H1 (cell line): ENCODE results near the gene SEC14L3. TPM values are rescaled to one million over a fixed set of nuclear protein-coding genes. Genes with fewer than 3 reads are reported as not detected.

Source experiments
- CTCF ChIA-PET: fragments of 300-600 bp; sonication (Branson Sonifier 250); formaldehyde crosslinking; loops from one replicate; lab custom pipeline; 2021; ENCODE audit not compliant: partially characterized antibody; lab: Charles Lee
- POLR2A ChIA-PET: fragments of 300-600 bp; sonication (Branson Sonifier 250); formaldehyde crosslinking; loops from one replicate; lab custom pipeline; 2021; ENCODE audit warnings: inconsistent platforms; ENCODE audit not compliant: partially characterized antibody; lab: Charles Lee
- DNase-seq, 2 experiments: peaks; one replicate each; pipeline versions ENCODE4 v3.0.0 to v3.0.0-alpha.2; 2010 to 2022; ENCODE audit warnings: low spot score in 2 of 2, low read depth in 1 of 2, mixed read lengths in 1 of 2
- FAIRE-seq: peaks from 2 replicates; lab custom pipeline; 2011; peaks lifted over from hg19 to GRCh38; lab: Jason Lieb, UNC
- H2AFZ ChIP-seq: 2 replicates; pipeline ENCODE4 v1.8.1; 2012; ENCODE audit warnings: low read length, inconsistent platforms
- H2AK5ac ChIP-seq: 2 replicates; pipeline ENCODE4 v1.6.1; 2013; ENCODE audit warnings: low read depth, low read length
- H2BK120ac ChIP-seq: replicated peaks from 2 replicates; pipeline ENCODE3; 2013; ENCODE audit warnings: low read depth, low read length, inconsistent platforms
- H2BK12ac ChIP-seq: 2 replicates; pipeline ENCODE4 v1.6.1; 2013; ENCODE audit warnings: low read depth, low read length
- H2BK15ac ChIP-seq: 2 replicates; pipeline ENCODE4 v1.6.1; 2013; ENCODE audit warnings: low read length
- H2BK20ac ChIP-seq: 2 replicates; pipeline ENCODE4 v1.6.1; 2013; ENCODE audit warnings: low read length
- H2BK5ac ChIP-seq: 2 replicates; pipeline ENCODE4 v1.6.1; 2013; ENCODE audit warnings: low read depth, low read length
- H3K14ac ChIP-seq: 2 replicates; pipeline ENCODE4 v1.6.1; 2013; ENCODE audit warnings: inconsistent platforms; ENCODE audit not compliant: insufficient read length
- H3K18ac ChIP-seq: 2 replicates; pipeline ENCODE4 v1.6.1; 2013; ENCODE audit warnings: low read length; ENCODE audit errors: extremely low read depth
- H3K23ac ChIP-seq: 2 replicates; pipeline ENCODE4 v1.6.1; 2013; ENCODE audit warnings: inconsistent platforms; ENCODE audit not compliant: insufficient read length
- H3K23me2 ChIP-seq: 2 replicates; pipeline ENCODE4 v1.6.1; 2013; ENCODE audit warnings: low read depth, low read length
- H3K27ac ChIP-seq: 2 replicates; pipeline ENCODE4 v1.6.1; 2011; ENCODE audit warnings: low read depth, low read length, inconsistent platforms
- H3K27me3 ChIP-seq, 4 experiments: replicated peaks in 1 of 4; 1 replicate in 1 of 4; 2 replicates in 3 of 4; pipeline versions ENCODE4 v1.6.1 to v1.8.1; 2011 to 2013; ENCODE audit warnings: low read length in 3 of 4, mild to moderate bottlenecking in 3 of 4, inconsistent platforms in 2 of 4, mixed read lengths in 2 of 4, moderate library complexity in 1 of 4; ENCODE audit not compliant: control insufficient read depth in 3 of 4, insufficient read depth in 3 of 4; ENCODE audit errors: extremely low read depth in 1 of 4
- H3K36me3 ChIP-seq, 4 experiments: 2 replicates each; pipeline versions ENCODE4 v1.6.1 to v1.8.1; 2011 to 2013; ENCODE audit warnings: mild to moderate bottlenecking in 4 of 4, low read length in 3 of 4, moderate library complexity in 2 of 4, control low read depth in 1 of 4, inconsistent platforms in 1 of 4; ENCODE audit not compliant: insufficient read depth in 4 of 4, control insufficient read depth in 2 of 4
- H3K4ac ChIP-seq: replicated peaks from 2 replicates; pipeline ENCODE3; 2013; ENCODE audit warnings: low read length, low read depth, mixed read lengths, inconsistent platforms; ENCODE audit not compliant: insufficient read length
- H3K4me1 ChIP-seq, 4 experiments: replicated peaks in 1 of 4; 1 replicate in 1 of 4; 2 replicates in 3 of 4; pipeline versions ENCODE4 v1.6.1 to v1.8.1; 2011 to 2013; ENCODE audit warnings: low read length in 3 of 4, inconsistent platforms in 2 of 4, mixed read lengths in 1 of 4; ENCODE audit not compliant: insufficient read depth in 4 of 4, control insufficient read depth in 3 of 4
- H3K4me2 ChIP-seq, 2 experiments: 2 replicates each; pipeline versions ENCODE4 v1.6.1 to v1.8.1; 2011 to 2013; ENCODE audit warnings: low read depth in 2 of 2, low read length in 2 of 2, control low read depth in 1 of 2, inconsistent platforms in 1 of 2, mild to moderate bottlenecking in 1 of 2; ENCODE audit not compliant: insufficient read depth in 1 of 2
- H3K4me3 ChIP-seq, 4 experiments: fragments of 200-600, 300-600 bp in 1 of 4; sonication (generic), shearing (Covaris generic), sonication (Bioruptor Twin) in 1 of 4; 2 replicates each; pipeline versions ENCODE4 v1.5.1 to v1.8.1; 2011 to 2016; ENCODE audit warnings: low read length in 4 of 4, low read depth in 3 of 4, control low read depth in 2 of 4, inconsistent platforms in 2 of 4, mild to moderate bottlenecking in 2 of 4, mixed read lengths in 1 of 4, moderate library complexity in 1 of 4; ENCODE audit not compliant: insufficient read depth in 2 of 4; ENCODE audit errors: extremely low read depth in 1 of 4
- H3K56ac ChIP-seq: replicated peaks from 2 replicates; pipeline ENCODE3; 2013; ENCODE audit warnings: low read depth, mild to moderate bottlenecking, mixed read lengths, low read length, inconsistent platforms; ENCODE audit not compliant: insufficient read length
- H3K79me1 ChIP-seq: 2 replicates; pipeline ENCODE4 v1.6.1; 2013; ENCODE audit warnings: low read depth, low read length, control low read depth
- H3K79me2 ChIP-seq, 2 experiments: 2 replicates each; pipeline versions ENCODE4 v1.6.1 to v1.8.1; 2012 to 2013; ENCODE audit warnings: low read length in 2 of 2, mild to moderate bottlenecking in 2 of 2, inconsistent platforms in 1 of 2; ENCODE audit not compliant: insufficient read depth in 2 of 2, control insufficient read depth in 1 of 2
- H3K9ac ChIP-seq, 4 experiments: replicated peaks in 1 of 4; 1 replicate in 1 of 4; 2 replicates in 3 of 4; pipeline versions ENCODE4 v1.6.1 to v1.8.1; 2011 to 2013; ENCODE audit warnings: low read depth in 3 of 4, low read length in 3 of 4, control low read depth in 2 of 4, mild to moderate bottlenecking in 2 of 4, moderate library complexity in 2 of 4, inconsistent platforms in 1 of 4; ENCODE audit errors: extremely low read depth in 1 of 4
- H3K9me3 ChIP-seq, 2 experiments: 2 replicates each; pipeline versions ENCODE4 v1.6.1 to v1.8.1; 2012 to 2013; ENCODE audit warnings: mild to moderate bottlenecking in 2 of 2, moderate library complexity in 2 of 2, control low read depth in 1 of 2, inconsistent platforms in 1 of 2, low read depth in 1 of 2, low read length in 1 of 2, mixed read lengths in 1 of 2; ENCODE audit not compliant: insufficient read depth in 2 of 2
- H4K20me1 ChIP-seq, 2 experiments: replicated peaks in 1 of 2; 2 replicates each; pipeline versions ENCODE3 to v1.8.1; 2011 to 2013; ENCODE audit warnings: inconsistent platforms in 2 of 2, low read length in 2 of 2, mild to moderate bottlenecking in 1 of 2; ENCODE audit not compliant: insufficient read depth in 2 of 2, control insufficient read depth in 1 of 2
- H4K5ac ChIP-seq: 2 replicates; pipeline ENCODE4 v1.6.1; 2013; ENCODE audit warnings: low read length, low read depth, mixed read lengths, inconsistent platforms; ENCODE audit not compliant: insufficient read length
- H4K8ac ChIP-seq: 2 replicates; pipeline ENCODE4 v1.8.0; 2013; ENCODE audit warnings: mild to moderate bottlenecking, moderate library complexity, low read length, inconsistent platforms; ENCODE audit not compliant: insufficient read depth; ENCODE audit errors: extremely low read depth
- H4K91ac ChIP-seq: replicated peaks from 2 replicates; pipeline ENCODE3; 2013; ENCODE audit warnings: low read length, mixed read lengths, inconsistent platforms; ENCODE audit not compliant: insufficient read length
- CEBPB ChIP-seq: IDR thresholded peaks from 2 replicates; pipeline ENCODE4 v1.6.1; 2012; ENCODE audit warnings: low read depth, low read length
- EGR1 ChIP-seq: IDR thresholded peaks from 2 replicates; pipeline ENCODE4 v1.6.1; 2011; ENCODE audit warnings: low read depth, low read length, borderline replicate concordance
- EP300 ChIP-seq, 2 experiments: IDR thresholded peaks; 1 replicate in 1 of 2; 2 replicates in 1 of 2; pipeline ENCODE4 v1.6.1; 2011 to 2012; ENCODE audit warnings: low read depth in 2 of 2, low read length in 2 of 2, mild to moderate bottlenecking in 2 of 2, borderline replicate concordance in 1 of 2, inconsistent platforms in 1 of 2, moderate library complexity in 1 of 2
- TEAD4 ChIP-seq: IDR thresholded peaks from 2 replicates; pipeline ENCODE4 v1.6.1; 2012; ENCODE audit warnings: low read depth, low read length, inconsistent platforms, mixed read lengths
- WGBS, 2 experiments: shearing (Covaris generic) in 1 of 2; methylation state at CpG; one replicate each; pipeline versions ENCODE4 v1.1.6 to v1.1.7; 2013 to 2015; ENCODE audit warnings: low lambda C conversion rate in 2 of 2, mixed read lengths in 2 of 2, inconsistent platforms in 1 of 2, low coverage in 1 of 2, missing lambda C conversion rate in 1 of 2; ENCODE audit not compliant: insufficient replicate concordance in 2 of 2, insufficient coverage in 1 of 2, insufficient read length in 1 of 2; ENCODE audit errors: extremely low coverage in 1 of 2, missing lambda C conversion rate in 1 of 2; 5-methylcytosine and 5-hydroxymethylcytosine counted together
- polyA plus RNA-seq, 7 experiments: library from polyadenylated mRNA; depleted of rRNA in 3 of 7; stranded (reverse) in 5 of 7; unstranded in 2 of 7; fragments of >200 nt in 5 of 7; fragments of 200-250 nt in 2 of 7; gene quantifications; 1 replicate in 5 of 7; 2 replicates in 1 of 7; 4 replicates in 1 of 7; pipeline versions ENCODE4 v1.2.1 to v1.2.3, GENCODE V29; 2011 to 2013; ENCODE audit warnings: missing spikeins in 2 of 7, mixed read lengths in 2 of 7
- total RNA-seq: library from RNA; stranded (reverse); fragmentation: NEBNext Ultra II Directional; extraction: Animal tissue kit (Norgen Biotek cat#: 25700); gene quantifications from 2 replicates; pipeline ENCODE4 v1.2.1, GENCODE V29; 2021

The SEC14L3 gene
- total and polyA plus RNA-seq, 2 of the 8 experiments (the other 6 are each of a cell fraction or from before 2014, with no cell fraction given), result not detected

DNA sequence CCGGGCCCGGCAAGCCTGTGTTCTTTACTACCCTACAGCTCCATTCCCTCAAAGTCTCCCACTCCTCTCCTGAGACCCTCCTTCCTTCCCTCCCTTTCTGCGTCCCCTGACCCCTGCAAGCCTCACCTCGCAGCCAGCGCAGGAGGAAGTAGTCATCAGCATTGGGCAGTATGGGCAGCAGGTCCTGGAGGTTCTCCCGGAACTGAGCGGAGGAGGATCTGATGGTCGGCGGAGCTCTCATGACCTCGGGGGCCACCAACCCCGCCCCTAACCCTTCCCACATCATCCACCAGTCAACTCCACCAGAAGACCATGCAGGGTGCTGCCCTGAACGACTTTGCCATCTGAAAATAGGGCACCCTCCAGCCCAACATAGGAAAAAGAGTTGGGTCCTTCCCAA is 31.7 kb upstream of the SEC14L3 start:
- H4K8ac ChIP-seq, result no peak overlapping the region
- H3K4ac ChIP-seq, result no peak overlapping the region
- H3K23ac ChIP-seq, result no peak overlapping the region
- no peak overlapping the region for H3K14ac ChIP-seq
- no peak overlapping the region for H2BK12ac ChIP-seq
- no peaks in the 10 kb centered on the region for H3K36me3 ChIP-seq
- no peak overlapping the region for H3K4me3 ChIP-seq
- ChIA-PET CTCF (interaction anchor here (1.1 to 2.2 kb wide), 4 partner anchors 13 to 34 kb away, joined by 3 to 11 read pairs (median 5); no protein-coding TSS in a partner anchor), POLR2A (interaction anchor here (0.8 to 1.8 kb wide), 2 partner anchors 11 to 18 kb away, joined by 3 read pairs; no protein-coding TSS in a partner anchor)
- no peak overlapping the region for H2BK15ac ChIP-seq
- H2BK5ac ChIP-seq, result no peak overlapping the region
- WGBS, 2 experiments, result 90% methylated on average over 11 of the region's 12 CpGs; no CpG with 5 or more reads in 1 of the 2 experiments
- H3K56ac ChIP-seq, result no peak overlapping the region
- H3K27ac ChIP-seq, result no peak overlapping the region
- H2AFZ ChIP-seq, result no peak overlapping the region
- FAIRE-seq (no peak), DNase-seq (no peak)
- H3K4me1 ChIP-seq, result peaks cover 0 to 4% (median 2%) of the 10 kb centered on the region in 4 experiments; a peak in 2 of 7 replicates
- H4K91ac ChIP-seq, result no peak overlapping the region
- no peak overlapping the region for H2BK20ac ChIP-seq
- no peak overlapping the region for H3K9ac ChIP-seq
- no peaks in the 10 kb centered on the region for H3K79me1 ChIP-seq
- peaks cover 0 to 4% (median 0%) of the 10 kb centered on the region in 4 experiments; a peak in 2 of 7 replicates for H3K27me3 ChIP-seq
- no peak overlapping the region for H3K18ac ChIP-seq
- H4K5ac ChIP-seq, result no peak overlapping the region
- H2AK5ac ChIP-seq, result no peak overlapping the region
- no peaks in the 10 kb centered on the region for H4K20me1 ChIP-seq
- H3K4me2 ChIP-seq, result no peak overlapping the region
- H3K23me2 ChIP-seq, result peaks cover 5% of the 10 kb centered on the region; the same call in 1 of the 2 replicates
- no peaks in the 10 kb centered on the region for H3K9me3 ChIP-seq
- no peaks in the 10 kb centered on the region for H3K79me2 ChIP-seq
- no peak overlapping the region for H2BK120ac ChIP-seq
- TF ChIP-seq TEAD4 (no peak), EGR1 (no peak), EP300 (IDR thresholded peaks at IDR 0.05; ENCODE audit: borderline replicate concordance in 1 of 2, low read depth in 2 of 2, low read length in 2 of 2) (no peak), CEBPB (no peak)
